ENCODE measurements around the gene AGBL3.
"Not testable (repeated sequence)": the region's sequence is repeated elsewhere in the genome, so short reads cannot be mapped to it uniquely, and the experiment has no call there.

The AGBL3 gene

GRCh38 chr7:135170274-135170997, 184.1 kb downstream of the AGBL3 start, which contains the start of gene CYREN:
Gene CYREN, minus strand, starts transcription at chr7:135170707. Its CDS starts 1,785 bp downstream, at chr7:135168922.
- DNase-seq = peak; percentile 95

DNA sequence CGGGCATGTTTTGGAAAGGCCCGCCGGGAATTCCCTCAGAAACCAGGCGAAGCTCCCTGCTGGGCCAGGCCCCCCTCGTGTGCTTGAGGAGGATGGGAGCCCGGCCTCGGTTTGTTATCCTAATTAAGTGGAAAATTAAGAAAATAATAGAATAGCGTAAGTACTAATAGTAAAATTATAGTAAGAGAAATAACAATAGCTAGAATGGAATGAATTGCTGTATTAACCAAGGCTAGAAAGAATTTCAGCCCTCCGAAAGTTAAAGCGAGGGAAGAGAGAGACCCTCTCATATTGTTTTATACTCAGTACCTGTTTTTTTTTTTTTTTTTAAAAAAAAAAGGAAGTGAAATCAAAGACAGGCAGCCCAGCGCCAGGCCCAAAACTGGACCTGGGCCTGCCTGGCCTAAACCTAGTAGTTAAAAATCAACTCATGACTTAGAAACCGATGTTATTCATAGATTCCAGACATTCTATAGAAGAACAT, 184.7 kb downstream of the AGBL3 start:
- not testable (repeated sequence) for DNase-seq

GRCh38 chr7:135171581-135172291, 185.4 kb downstream of the AGBL3 start:
- not testable (repeated sequence) for DNase-seq

- DNase-seq = not testable (repeated sequence)
Observed at GRCh38 chr7:135173916-135174315, 187.6 kb downstream of the AGBL3 start.

- DNase-seq = no peak
Observed at GRCh38 chr7:135174941-135175340, 188.6 kb downstream of the AGBL3 start.

DNA sequence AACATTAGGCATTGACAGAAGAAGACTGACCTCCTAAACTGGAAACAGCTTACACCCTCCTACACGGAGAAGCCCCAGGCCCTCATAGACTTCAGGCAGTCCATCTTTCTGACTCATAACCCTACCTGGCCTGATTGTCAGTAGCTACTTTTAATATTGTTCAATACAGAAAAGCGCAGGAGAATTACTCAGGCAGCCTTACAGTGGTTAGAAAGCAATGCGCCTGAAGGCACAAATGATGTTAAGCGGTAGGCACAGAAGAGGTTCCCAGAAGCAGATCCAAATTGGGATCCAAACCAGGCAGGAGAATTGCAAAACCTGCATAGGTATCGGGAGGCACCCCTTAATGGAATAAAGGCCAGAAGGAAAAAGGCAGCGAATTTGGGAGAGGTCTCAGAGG, 189.6 kb downstream of the AGBL3 start:
- no peak for DNase-seq

GRCh38 chr7:135177028-135177696, 190.9 kb downstream of the AGBL3 start:
- no peak for DNase-seq

DNA sequence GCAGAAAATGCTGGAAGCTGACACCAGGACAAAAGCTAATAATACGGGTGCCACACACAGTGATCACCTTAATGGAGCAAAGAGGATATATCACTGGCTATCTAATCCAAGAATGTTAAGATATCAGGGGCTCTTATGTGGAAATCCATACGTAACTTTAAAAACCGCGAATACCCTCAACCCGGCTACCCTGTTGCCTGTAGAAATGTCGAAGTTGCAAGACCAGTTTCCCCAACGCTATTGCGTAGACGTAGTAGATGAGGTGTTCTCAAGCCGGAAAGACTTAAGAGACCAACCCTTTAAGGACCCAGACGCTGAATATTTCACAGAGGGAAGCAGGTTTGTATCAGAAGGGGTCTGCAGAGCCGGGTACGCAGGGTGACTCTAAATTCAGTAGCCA, 192.1 kb downstream of the AGBL3 start:
- DNase-seq = no peak

GRCh38 chr7:135179321-135179925, 193.1 kb downstream of the AGBL3 start:
- DNase-seq = no peak

GRCh38 chr7:135180122-135180521, 193.8 kb downstream of the AGBL3 start:
- no peak for DNase-seq

GRCh38 chr7:135181261-135181928, 195.1 kb downstream of the AGBL3 start:
- DNase-seq = no peak

- DNase-seq = no peak
Observed at GRCh38 chr7:135181929-135182678, 195.8 kb downstream of the AGBL3 start.

DNA sequence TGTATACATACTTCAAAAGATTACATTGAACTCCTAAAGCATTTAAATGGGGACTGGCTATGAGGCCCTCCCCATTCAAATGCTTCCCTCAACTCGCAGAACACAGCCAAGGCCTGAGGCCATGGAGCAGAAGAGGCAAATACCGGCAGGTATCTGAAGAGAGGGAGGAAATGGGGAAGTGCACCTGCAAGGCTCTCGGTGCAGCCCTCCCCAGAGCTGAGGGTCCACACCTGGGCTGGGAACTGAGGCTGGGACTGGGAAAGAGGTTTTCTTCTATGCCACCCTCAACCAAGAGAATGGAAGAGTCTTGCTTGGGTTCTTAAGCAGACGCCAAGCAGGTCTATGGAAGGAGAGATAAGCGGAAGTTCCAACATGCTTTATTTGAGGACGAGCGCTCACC, 197.2 kb downstream of the AGBL3 start:
- DNase-seq = no peak

DNA sequence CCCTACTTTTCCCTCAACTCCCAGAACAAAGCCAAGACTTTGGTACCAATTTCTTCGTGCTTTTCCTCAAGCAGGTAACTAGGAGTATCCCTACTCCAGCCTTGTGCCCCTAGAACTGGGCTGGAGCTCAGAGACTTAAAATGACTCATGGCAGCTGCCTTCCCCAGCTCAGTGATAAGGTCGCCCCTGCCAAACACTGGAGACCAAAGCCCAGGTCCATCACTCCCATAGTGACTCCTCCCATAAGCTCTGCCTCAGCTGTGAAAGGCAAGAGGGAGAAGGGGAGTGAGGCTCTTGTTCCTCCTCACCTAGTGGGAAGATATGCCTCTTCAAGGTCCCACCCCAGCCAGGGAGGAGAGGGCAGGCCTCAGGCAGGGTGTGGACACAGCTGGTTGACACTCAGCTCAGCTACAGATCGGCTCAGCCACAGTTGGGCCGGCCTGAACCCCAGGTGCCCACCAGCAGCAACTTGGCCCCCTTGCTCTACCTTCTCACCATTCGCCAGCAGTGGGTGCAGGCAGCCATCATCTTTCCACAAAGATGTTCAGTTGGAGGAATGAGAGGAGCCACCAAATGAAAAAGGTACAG, 198.0 kb downstream of the AGBL3 start:
- DNase-seq = no peak

All from activated naive CD4-positive, alpha-beta T cell treated with anti-CD3 and anti-CD28 coated beads, Interleukin-2, amount 50 U/mL, for 16 hours (primary cell).